Choroid plexus epithelial cell (primary cell): Measurements from ENCODE around the gene ATG4B.
A peak's percentile ranks its signal among the peaks of the same experiment; 100 is the strongest.

Experiments
- DNase-seq: peaks from one replicate; pipeline ENCODE4 v3.0.0-alpha.2; 2010; ENCODE audit warnings: low read depth
- H3K4me3 ChIP-seq: 2 replicates; pipeline ENCODE4 v1.5.1; 2011; ENCODE audit warnings: low read depth, mild to moderate bottlenecking, control low read depth, low read length, moderate library complexity
- CTCF ChIP-seq: conservative IDR thresholded peaks from 2 replicates; pipeline ENCODE4 v1.5.1; 2011; ENCODE audit warnings: low read depth, mild to moderate bottlenecking, control low read depth, inconsistent platforms, low read length, moderate library complexity

The ATG4B gene

DNA sequence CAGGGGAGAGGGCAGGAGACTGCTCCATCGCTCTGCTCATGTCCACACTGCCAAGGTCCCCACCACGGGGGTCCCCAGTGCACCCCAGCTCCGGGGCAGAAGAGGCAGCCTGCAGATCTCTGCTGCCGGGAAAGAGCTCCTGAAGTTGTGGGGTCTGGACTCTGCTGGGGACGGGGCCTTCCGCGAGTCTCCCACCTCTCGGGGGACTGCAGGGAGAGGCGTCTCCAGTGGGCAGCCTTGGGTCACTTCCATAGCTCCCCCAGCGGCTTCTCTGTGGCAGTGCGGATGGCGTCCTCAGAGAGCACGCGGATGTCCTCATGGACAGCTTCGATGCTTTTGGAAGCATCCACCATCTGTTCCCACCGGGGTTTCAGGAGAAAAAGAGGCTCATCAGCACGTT, 38.4 kb downstream of the ATG4B start:
- no peak overlapping the region for H3K4me3 ChIP-seq
- peak; percentile 6 for TF ChIP-seq CTCF
- no peak for DNase-seq

DNA sequence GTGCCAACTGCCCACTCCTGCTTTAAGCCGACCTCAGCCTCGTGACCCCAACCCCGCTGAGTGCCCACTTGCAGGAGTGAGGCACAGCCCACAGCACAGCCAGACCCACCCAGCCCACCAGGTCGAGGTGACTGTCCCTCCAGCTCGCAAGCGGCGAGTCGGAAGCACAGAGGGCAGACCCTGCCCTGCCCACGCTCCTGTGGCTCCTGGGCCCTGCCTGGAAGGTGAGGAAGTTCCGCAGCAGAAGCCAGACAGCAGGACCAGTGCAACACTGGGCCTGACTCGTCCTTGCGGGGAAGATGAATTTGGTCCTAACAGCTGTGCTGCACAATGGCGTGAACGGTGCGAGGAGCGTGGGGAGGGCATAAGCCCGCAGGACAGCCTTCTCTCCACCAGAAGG, 39.2 kb downstream of the ATG4B start:
- no peak overlapping the region for H3K4me3 ChIP-seq
- no peak for DNase-seq
- no peak for TF ChIP-seq CTCF

- TF ChIP-seq CTCF, result no peak
- no peak for DNase-seq
- H3K4me3 ChIP-seq, result no peak overlapping the region
These were observed 39.9 kb downstream of the ATG4B start for GRCh38 chr2:241677392-241677791.

DNA sequence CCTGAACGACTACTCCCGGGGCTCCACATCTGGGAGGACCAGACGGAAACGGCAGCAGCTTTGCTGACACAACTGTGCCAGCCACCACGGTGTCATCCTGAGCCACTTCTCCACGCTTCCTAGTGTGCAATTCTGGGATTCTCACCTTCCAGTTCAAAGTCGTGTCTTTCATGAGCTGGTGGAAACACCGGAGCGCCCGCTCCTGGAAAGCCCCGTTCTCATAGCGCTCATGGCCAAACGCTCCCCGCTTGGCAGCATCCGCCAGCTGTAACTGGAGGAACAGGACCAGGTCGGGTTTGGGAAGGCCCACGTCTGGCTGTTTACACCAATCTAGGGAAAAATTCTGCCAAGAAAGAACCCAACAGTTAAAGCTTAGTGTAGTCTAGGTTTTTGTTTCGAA, 40.8 kb downstream of the ATG4B start:
- DNase-seq, result no peak
- no peak overlapping the region for H3K4me3 ChIP-seq
- no peak for TF ChIP-seq CTCF

GRCh38 chr2:241678784-241679540, 41.5 kb downstream of the ATG4B start:
- H3K4me3 ChIP-seq, result no peak overlapping the region
- TF ChIP-seq CTCF, result no peak
- peak; percentile 49 for DNase-seq

- DNase-seq, result no peak
- no peak overlapping the region for H3K4me3 ChIP-seq
- TF ChIP-seq CTCF, result no peak
These were observed 42.6 kb downstream of the ATG4B start for GRCh38 chr2:241680044-241680443.
